ENCODE results near the gene DAB2IP.

- TF ChIP-seq CTCF (conservative IDR thresholded peaks at IDR 0.05; ENCODE audit: low read length) (no peak), EZH2phosphoT487 (IDR thresholded peaks at IDR 0.05; ENCODE audit: borderline replicate concordance) (no peak)
Measured at GRCh38 chr9:121815084-121815483, 163.7 kb downstream of the DAB2IP start.
